IPS DF 6.9 (cell line): ENCODE measurements around the gene ACTL9.
A peak's percentile ranks its signal among the peaks of the same experiment; 100 is the strongest.

ENCODE experiments used
- DNase-seq: peaks from one replicate; pipeline ENCODE4 v3.0.0-alpha.2; 2013; ENCODE audit warnings: low read depth, low spot score
- H3K27ac ChIP-seq: one replicate; pipeline ENCODE4 v1.5.1; 2013; ENCODE audit warnings: low read length, control low read depth
- H3K27me3 ChIP-seq: 2 replicates; pipeline ENCODE4 v1.6.1; 2013; ENCODE audit warnings: mild to moderate bottlenecking, low read length; ENCODE audit not compliant: control insufficient read depth, insufficient read depth
- H3K36me3 ChIP-seq: 2 replicates; pipeline ENCODE4 v1.6.1; 2013; ENCODE audit warnings: low read length; ENCODE audit not compliant: control insufficient read depth, insufficient read depth
- H3K4me1 ChIP-seq: 2 replicates; pipeline ENCODE4 v1.6.1; 2013; ENCODE audit warnings: low read length; ENCODE audit not compliant: control insufficient read depth, insufficient read depth
- H3K4me3 ChIP-seq: 2 replicates; pipeline ENCODE4 v1.5.1; 2013; ENCODE audit warnings: mild to moderate bottlenecking, low read length
- H3K9me3 ChIP-seq: 2 replicates; pipeline ENCODE4 v1.6.1; 2013; ENCODE audit warnings: low read length, inconsistent platforms; ENCODE audit not compliant: control insufficient read depth, insufficient read depth
- WGBS: extraction: QIAGEN DNeasy Blood & Tissue Kit; methylation state at CpG from one replicate; pipeline ENCODE4 v1.1.7; 2013; ENCODE audit warnings: mixed read lengths, missing lambda C conversion rate; ENCODE audit not compliant: insufficient read length, insufficient coverage; 5-methylcytosine and 5-hydroxymethylcytosine counted together

Gene ACTL9

GRCh38 chr19:8703223-8703622 is 4.6 kb upstream of the ACTL9 start:
- no CpG with 5 or more reads among the region's 7 CpGs for WGBS
- Histone ChIP-seq H3K4me1 (no peaks in the 10 kb centered on the region), H3K9me3 (no peaks in the 10 kb centered on the region), H3K4me3 (no peak overlapping the region), H3K36me3 (no peaks in the 10 kb centered on the region), H3K27me3 (no peaks in the 10 kb centered on the region), H3K27ac (no peak overlapping the region)
- no peak for DNase-seq

GRCh38 chr19:8702350-8702749 is 3.8 kb upstream of the ACTL9 start:
- Histone ChIP-seq H3K9me3 (no peaks in the 10 kb centered on the region), H3K4me3 (no peak overlapping the region), H3K27ac (no peak overlapping the region), H3K36me3 (no peaks in the 10 kb centered on the region), H3K27me3 (no peaks in the 10 kb centered on the region), H3K4me1 (no peaks in the 10 kb centered on the region)
- no CpG with 5 or more reads among the region's 5 CpGs for WGBS
- DNase-seq = no peak

- no peaks in the 10 kb centered on the region for H3K36me3 ChIP-seq
- no peaks in the 10 kb centered on the region for H3K4me1 ChIP-seq
- no peak for DNase-seq
- H3K27ac ChIP-seq = no peak overlapping the region
- no peak overlapping the region for H3K4me3 ChIP-seq
- no CpG with 5 or more reads among the region's 2 CpGs for WGBS
- H3K9me3 ChIP-seq = no peaks in the 10 kb centered on the region
- no peaks in the 10 kb centered on the region for H3K27me3 ChIP-seq
Observed at GRCh38 chr19:8700956-8701355, 2.4 kb upstream of the ACTL9 start.

DNA sequence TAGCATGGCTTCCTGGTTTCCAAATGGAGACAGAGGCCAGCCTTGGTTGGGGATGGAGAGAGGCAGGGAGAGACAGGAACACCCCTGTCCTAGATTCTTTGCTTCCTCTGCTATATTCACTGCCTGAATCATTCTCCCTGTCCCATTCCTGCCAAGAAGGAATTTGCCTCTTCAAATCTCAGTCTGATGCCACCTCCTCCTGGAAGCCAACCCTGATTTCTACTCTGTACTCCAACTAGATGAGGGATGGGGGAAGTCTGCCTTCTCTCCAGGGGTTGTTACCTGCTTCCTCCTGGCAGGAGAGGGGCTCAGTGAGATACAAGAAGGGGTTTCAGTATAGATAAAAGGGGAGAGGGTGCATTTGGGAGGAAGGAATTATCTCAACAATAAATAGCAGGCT is 1.3 kb upstream of the ACTL9 start:
- H3K4me1 ChIP-seq = no peaks in the 10 kb centered on the region
- no peak for DNase-seq
- no peaks in the 10 kb centered on the region for H3K36me3 ChIP-seq
- H3K27me3 ChIP-seq = no peaks in the 10 kb centered on the region
- no peaks in the 10 kb centered on the region for H3K9me3 ChIP-seq
- H3K27ac ChIP-seq = no peak overlapping the region
- no peak overlapping the region for H3K4me3 ChIP-seq

- H3K27ac ChIP-seq = no peak overlapping the region
- no peaks in the 10 kb centered on the region for H3K36me3 ChIP-seq
- no peak overlapping the region for H3K4me3 ChIP-seq
- H3K4me1 ChIP-seq = no peaks in the 10 kb centered on the region
- no CpG with 5 or more reads among the region's 60 CpGs for WGBS
- peak; percentile 58 for DNase-seq
- no peaks in the 10 kb centered on the region for H3K9me3 ChIP-seq
- H3K27me3 ChIP-seq = no peaks in the 10 kb centered on the region
Observed at GRCh38 chr19:8697671-8698432, 743 bp downstream of the ACTL9 start.

- Histone ChIP-seq H3K9me3 (no peaks in the 10 kb centered on the region), H3K4me3 (no peak overlapping the region), H3K36me3 (no peaks in the 10 kb centered on the region), H3K4me1 (no peaks in the 10 kb centered on the region), H3K27ac (no peak overlapping the region), H3K27me3 (peaks cover 2% of the 10 kb centered on the region; the same call in 1 of the 2 replicates)
- no CpG with 5 or more reads among the region's 1 CpG for WGBS
- no peak for DNase-seq
Observed at GRCh38 chr19:8696993-8697392, 1.6 kb downstream of the ACTL9 start.

DNA sequence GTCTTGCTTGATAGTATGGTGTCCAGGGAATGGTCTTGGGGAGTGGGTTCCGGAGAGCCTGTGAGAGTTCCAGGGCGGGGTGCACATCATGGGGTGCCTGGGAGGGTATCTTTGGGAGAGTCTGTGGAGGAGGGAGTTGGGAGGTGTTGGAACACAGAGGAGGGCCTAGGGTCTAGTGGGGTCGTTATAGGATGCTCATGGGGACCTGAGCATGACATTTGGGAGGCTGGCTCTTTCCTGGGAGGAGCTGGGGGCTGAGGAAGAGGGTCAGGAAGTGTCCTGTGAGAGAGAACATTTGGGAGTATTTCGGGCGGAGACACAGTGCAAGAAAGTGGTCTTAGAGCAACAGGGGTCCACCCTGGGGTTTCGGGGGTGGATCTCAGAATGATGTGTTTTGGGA is 2.7 kb downstream of the ACTL9 start:
- no peak overlapping the region for H3K27ac ChIP-seq
- no peaks in the 10 kb centered on the region for H3K36me3 ChIP-seq
- peaks cover 2% of the 10 kb centered on the region; the same call in 1 of the 2 replicates for H3K27me3 ChIP-seq
- no peak for DNase-seq
- H3K4me1 ChIP-seq = no peaks in the 10 kb centered on the region
- WGBS = no CpG with 5 or more reads among the region's 6 CpGs
- no peaks in the 10 kb centered on the region for H3K9me3 ChIP-seq
- no peak overlapping the region for H3K4me3 ChIP-seq

GRCh38 chr19:8695501-8695900 is 3.1 kb downstream of the ACTL9 start:
- H3K4me1 ChIP-seq = no peaks in the 10 kb centered on the region
- no CpG with 5 or more reads among the region's 6 CpGs for WGBS
- no peak overlapping the region for H3K27ac ChIP-seq
- H3K36me3 ChIP-seq = no peaks in the 10 kb centered on the region
- no peak overlapping the region for H3K4me3 ChIP-seq
- H3K27me3 ChIP-seq = peaks cover 2% of the 10 kb centered on the region; the same call in 1 of the 2 replicates
- H3K9me3 ChIP-seq = no peaks in the 10 kb centered on the region
- no peak for DNase-seq

GRCh38 chr19:8690753-8691539 is 7.6 kb downstream of the ACTL9 start:
- DNase-seq = no peak
- no CpG with 5 or more reads among the region's 5 CpGs for WGBS
- Histone ChIP-seq H3K27ac (no peak overlapping the region), H3K9me3 (no peaks in the 10 kb centered on the region), H3K4me3 (no peak overlapping the region), H3K4me1 (no peaks in the 10 kb centered on the region), H3K27me3 (peaks cover 2% of the 10 kb centered on the region; the same call in 1 of the 2 replicates), H3K36me3 (no peaks in the 10 kb centered on the region)

- no peak for DNase-seq
- Histone ChIP-seq H3K27ac (no peak overlapping the region), H3K27me3 (peaks cover 2% of the 10 kb centered on the region; the same call in 1 of the 2 replicates), H3K4me3 (no peak overlapping the region), H3K36me3 (no peaks in the 10 kb centered on the region), H3K9me3 (no peaks in the 10 kb centered on the region), H3K4me1 (no peaks in the 10 kb centered on the region)
- WGBS = no CpG with 5 or more reads among the region's 15 CpGs
Observed at GRCh38 chr19:8688930-8689329, 9.7 kb downstream of the ACTL9 start.
